Endothelial cell of umbilical vein (primary cell): Measurements from ENCODE around the gene F8. TPM values are rescaled to one million over a fixed set of nuclear protein-coding genes. Genes with fewer than 3 reads are reported as not detected.

Source experiments
- BruUV-seq: library from RNA; stranded (reverse); fragments of 400-500 nt; replicated peaks from 2 replicates; lab custom pipeline; 2021; lab: Mats Ljungman, UMichigan
- CTCF ChIA-PET: fragments of 300-600, 350-600 bp; sonication (Branson Sonifier 250); formaldehyde crosslinking; loops from one replicate; lab custom pipeline; 2021; ENCODE audit warnings: antibody characterized with exemption, inconsistent platforms; lab: Charles Lee
- POLR2A ChIA-PET: fragments of 300-600, 350-600 bp; sonication (Branson Sonifier 250); formaldehyde crosslinking; loops from one replicate; lab custom pipeline; 2021; ENCODE audit warnings: antibody characterized with exemption, inconsistent platforms; lab: Charles Lee
- DNase-seq: peaks from one replicate; pipeline ENCODE4 v3.0.0-alpha.2; 2011; ENCODE audit warnings: low read depth, low spot score
- FAIRE-seq: peaks from 2 replicates; lab custom pipeline; 2011; peaks lifted over from hg19 to GRCh38; lab: Jason Lieb, UNC
- H2AFZ ChIP-seq: 2 replicates; pipeline ENCODE4 v1.6.0; 2012; ENCODE audit warnings: low read depth, low read length, control low read depth, inconsistent platforms
- H3K27ac ChIP-seq: 2 replicates; pipeline ENCODE4 v1.5.1; 2011; ENCODE audit warnings: low read depth, mild to moderate bottlenecking, control low read depth, low read length, moderate library complexity; ENCODE audit not compliant: insufficient read depth
- H3K27me3 ChIP-seq, 2 experiments: 2 replicates each; pipeline versions ENCODE4 v1.6.0 to v1.6.1; 2011; ENCODE audit warnings: low read length in 2 of 2, mixed read lengths in 1 of 2; ENCODE audit not compliant: control insufficient read depth in 2 of 2, insufficient read depth in 2 of 2
- H3K36me3 ChIP-seq, 2 experiments: 2 replicates in 1 of 2; 3 replicates in 1 of 2; pipeline ENCODE4 v1.5.1; 2011; ENCODE audit warnings: low read length in 2 of 2, mild to moderate bottlenecking in 1 of 2, moderate library complexity in 1 of 2; ENCODE audit not compliant: control insufficient read depth in 2 of 2, insufficient read depth in 2 of 2; ENCODE audit errors: extremely low read depth in 1 of 2
- H3K4me1 ChIP-seq: 3 replicates; pipeline ENCODE4 v1.5.1; 2011; ENCODE audit warnings: mild to moderate bottlenecking, low read length; ENCODE audit not compliant: control insufficient read depth, insufficient read depth; ENCODE audit errors: extremely low read depth
- H3K4me2 ChIP-seq: 2 replicates; pipeline ENCODE4 v1.6.1; 2011; ENCODE audit warnings: low read length, control low read depth, mixed read lengths; ENCODE audit not compliant: insufficient read depth
- H3K4me3 ChIP-seq, 3 experiments: fragments of 200-600 bp in 1 of 3; sonication (generic), shearing (Covaris generic) in 1 of 3; replicated peaks in 1 of 3; 2 replicates each; pipeline ENCODE4 v1.5.1; 2011 to 2016; ENCODE audit warnings: control low read depth in 3 of 3, low read length in 3 of 3, mild to moderate bottlenecking in 2 of 3, inconsistent platforms in 1 of 3, low read depth in 1 of 3, moderate library complexity in 1 of 3; ENCODE audit not compliant: insufficient read depth in 1 of 3
- H3K79me2 ChIP-seq: 2 replicates; pipeline ENCODE4 v1.6.0; 2012; ENCODE audit warnings: low read length, inconsistent platforms; ENCODE audit not compliant: control insufficient read depth, insufficient read depth
- H3K9ac ChIP-seq: replicated peaks from 2 replicates; pipeline ENCODE3; 2011; ENCODE audit warnings: low read length, control low read depth; ENCODE audit not compliant: insufficient read depth; ENCODE audit errors: extremely low read depth
- H3K9me1 ChIP-seq: replicated peaks from 3 replicates; pipeline ENCODE4 v1.6.0; 2011; ENCODE audit warnings: mild to moderate bottlenecking, low read length; ENCODE audit not compliant: control insufficient read depth, insufficient read depth; ENCODE audit errors: extremely low read depth
- H3K9me3 ChIP-seq: replicated peaks from 2 replicates; pipeline ENCODE4 v1.5.1; 2012; ENCODE audit warnings: low read length, inconsistent platforms; ENCODE audit not compliant: control insufficient read depth, insufficient read depth
- H4K20me1 ChIP-seq: replicated peaks from 2 replicates; pipeline ENCODE3; 2011; ENCODE audit warnings: mild to moderate bottlenecking, low read length; ENCODE audit not compliant: control insufficient read depth, insufficient read depth; ENCODE audit errors: extremely low read depth
- EZH2 ChIP-seq: IDR thresholded peaks from 2 replicates; pipeline ENCODE4 v1.6.1; 2012; ENCODE audit warnings: borderline replicate concordance, low read depth, mild to moderate bottlenecking, moderate library complexity, low read length, inconsistent platforms; ENCODE audit not compliant: severe bottlenecking
- FOS ChIP-seq: IDR thresholded peaks from 2 replicates; pipeline ENCODE4 v1.6.1; 2011; ENCODE audit warnings: mild to moderate bottlenecking, low read length, moderate library complexity, borderline replicate concordance; ENCODE audit not compliant: insufficient read depth
- GATA2 ChIP-seq: IDR thresholded peaks from 2 replicates; pipeline ENCODE4 v1.7.0; 2011; ENCODE audit warnings: low read depth, mild to moderate bottlenecking, moderate library complexity, mixed read lengths, low read length; ENCODE audit not compliant: insufficient read length, insufficient read depth
- JUN ChIP-seq: IDR thresholded peaks from 2 replicates; pipeline ENCODE4 v1.6.1; 2011; ENCODE audit warnings: borderline replicate concordance, low read depth; ENCODE audit not compliant: insufficient read length, insufficient read depth
- POLR2A ChIP-seq: IDR thresholded peaks from 2 replicates; pipeline ENCODE4 v1.6.1; 2012; ENCODE audit warnings: low read depth, mild to moderate bottlenecking, control low read depth, low read length
- POLR2AphosphoS5 ChIP-seq: IDR thresholded peaks from 2 replicates; pipeline ENCODE4 v1.6.1; 2012; ENCODE audit warnings: low read depth, mild to moderate bottlenecking, control low read depth, low read length, moderate library complexity; ENCODE audit not compliant: insufficient read depth
- dilution Hi-C: fragments of 300-500 bp; cut with MboI; formaldehyde crosslinking; loops from one replicate; pipeline ENCODE4 v1.15.0; 2019; ENCODE audit warnings: low sequenced_read_pairs; ENCODE audit not compliant: extremely low pct_ligation_motif_present
- intact Hi-C: fragments of 100-400 bp; cut with micrococcal nuclease; formaldehyde crosslinking; loops from one replicate; pipeline ENCODE4 v1.10.0; 2022
- polyA plus RNA-seq, 4 experiments: library from polyadenylated mRNA; depleted of rRNA in 3 of 4; stranded (reverse) in 3 of 4; unstranded in 1 of 4; fragments of >200 nt; gene quantifications; 2 replicates each; pipeline versions ENCODE4 v1.2.1 to v1.2.3, GENCODE V29; 2011 to 2012; ENCODE audit warnings: missing spikeins in 1 of 4
- total RNA-seq: library from RNA; stranded (reverse); gene quantifications from 2 replicates; pipeline ENCODE4 v1.2.3, GENCODE V29; 2021
- TF ChIP-seq, protein P1 (sequence below): IDR thresholded peaks from 2 replicates; pipeline ENCODE4 v1.6.1; 2011; ENCODE audit not compliant: insufficient read depth, insufficient read length
- TF ChIP-seq, protein P2 (sequence below), 2 donors: IDR thresholded peaks; 1 replicate in 1 of 2; 2 replicates in 1 of 2; pipeline ENCODE4 v1.5.1; 2011; ENCODE audit warnings: low read length in 2 of 2, mild to moderate bottlenecking in 2 of 2, moderate library complexity in 2 of 2, control low read depth in 1 of 2, inconsistent platforms in 1 of 2, low read depth in 1 of 2; ENCODE audit not compliant: insufficient read depth in 1 of 2; ENCODE audit errors: extremely low read depth in 1 of 2

Gene F8
- total and polyA plus RNA-seq, 2 donors (not counting 3 experiments of a cell fraction or from before 2014, with no cell fraction given), result 0.62 to 1.1 TPM

GRCh38 chrX:155028877-155029291 lies 6.4 kb upstream of the F8 start:
- Histone ChIP-seq H3K9me3 (no peaks in the 10 kb centered on the region), H3K27me3 (no peaks in the 10 kb centered on the region), H3K4me1 (no peaks in the 10 kb centered on the region), H3K9me1 (no peaks in the 10 kb centered on the region), H3K4me3 (no peak overlapping the region), H3K79me2 (peaks cover 10% of the 10 kb centered on the region), H3K27ac (no peak overlapping the region), H2AFZ (no peak overlapping the region), H4K20me1 (no peaks in the 10 kb centered on the region), H3K36me3 (no peaks in the 10 kb centered on the region), H3K9ac (no peak overlapping the region), H3K4me2 (no peak overlapping the region)
- CTCF ChIA-PET, result interaction anchor here (1.0 kb wide), 1 partner anchor 20 kb away, joined by 3 read pairs; no protein-coding TSS in a partner anchor
- POLR2A ChIA-PET, result no interaction called here
- intact Hi-C loops, result loop anchor here (5.0 kb wide), 1 partner anchor 188 kb away; the partner anchor contains the start of gene VBP1
- FAIRE-seq, result no peak
- dilution Hi-C loops, result no loop called here
- DNase-seq, result peak; percentile 5
- no TSS peak for BruUV-seq
- TF ChIP-seq JUN, result no peak
- TF ChIP-seq, protein P1, sequence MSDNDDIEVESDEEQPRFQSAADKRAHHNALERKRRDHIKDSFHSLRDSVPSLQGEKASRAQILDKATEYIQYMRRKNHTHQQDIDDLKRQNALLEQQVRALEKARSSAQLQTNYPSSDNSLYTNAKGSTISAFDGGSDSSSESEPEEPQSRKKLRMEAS, result no peak
- no peak for TF ChIP-seq FOS

DNA sequence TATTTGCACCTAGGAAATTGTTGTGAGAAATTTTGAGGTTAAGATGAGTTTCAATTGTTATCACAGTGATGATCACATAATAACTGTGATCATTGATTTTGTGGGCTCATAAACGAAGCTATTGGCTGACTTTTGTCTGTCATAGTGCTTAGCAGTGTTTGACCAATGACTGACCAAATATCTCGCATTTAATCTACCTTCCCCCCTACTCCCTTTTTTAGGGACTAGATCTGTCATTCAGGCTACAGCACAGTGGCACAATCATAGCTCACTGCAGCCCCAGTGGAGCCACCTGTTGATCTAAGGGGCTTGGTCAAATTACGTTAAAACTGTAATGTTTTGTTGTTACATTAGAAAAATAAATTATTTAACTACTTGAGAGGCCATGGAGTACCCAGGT lies 5.6 kb upstream of the F8 start:
- dilution Hi-C loops (no loop called here), intact Hi-C loops (loop anchor here (5.0 kb wide), 1 partner anchor 189 kb away; the partner anchor contains the start of gene VBP1)
- no peaks in the 10 kb centered on the region for H3K9me3 ChIP-seq
- no peak overlapping the region for H2AFZ ChIP-seq
- peak; percentile 1 for DNase-seq
- TF ChIP-seq JUN (no peak), POLR2A (no peak), POLR2AphosphoS5 (no peak), GATA2 (no peak), FOS (no peak), EZH2 (no peak)
- TF ChIP-seq, protein P1, result no peak
- TF ChIP-seq, protein P2, sequence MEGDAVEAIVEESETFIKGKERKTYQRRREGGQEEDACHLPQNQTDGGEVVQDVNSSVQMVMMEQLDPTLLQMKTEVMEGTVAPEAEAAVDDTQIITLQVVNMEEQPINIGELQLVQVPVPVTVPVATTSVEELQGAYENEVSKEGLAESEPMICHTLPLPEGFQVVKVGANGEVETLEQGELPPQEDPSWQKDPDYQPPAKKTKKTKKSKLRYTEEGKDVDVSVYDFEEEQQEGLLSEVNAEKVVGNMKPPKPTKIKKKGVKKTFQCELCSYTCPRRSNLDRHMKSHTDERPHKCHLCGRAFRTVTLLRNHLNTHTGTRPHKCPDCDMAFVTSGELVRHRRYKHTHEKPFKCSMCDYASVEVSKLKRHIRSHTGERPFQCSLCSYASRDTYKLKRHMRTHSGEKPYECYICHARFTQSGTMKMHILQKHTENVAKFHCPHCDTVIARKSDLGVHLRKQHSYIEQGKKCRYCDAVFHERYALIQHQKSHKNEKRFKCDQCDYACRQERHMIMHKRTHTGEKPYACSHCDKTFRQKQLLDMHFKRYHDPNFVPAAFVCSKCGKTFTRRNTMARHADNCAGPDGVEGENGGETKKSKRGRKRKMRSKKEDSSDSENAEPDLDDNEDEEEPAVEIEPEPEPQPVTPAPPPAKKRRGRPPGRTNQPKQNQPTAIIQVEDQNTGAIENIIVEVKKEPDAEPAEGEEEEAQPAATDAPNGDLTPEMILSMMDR (IDR thresholded peaks at IDR 0.05; ENCODE audit: extremely low read depth in 1 of 2, insufficient read depth in 1 of 2, low read depth in 1 of 2, low read length in 2 of 2), result no peak
- POLR2A ChIA-PET, result no interaction called here
- BruUV-seq, result no TSS peak
- CTCF ChIA-PET, result interaction anchor here (1.0 kb wide), 1 partner anchor 21 kb away, joined by 3 read pairs; no protein-coding TSS in a partner anchor
- peak overlapping the region; percentile 91 for H3K4me2 ChIP-seq
- no peak for FAIRE-seq
- peak overlapping the region in 1 of 3 experiments; percentile 96 for H3K4me3 ChIP-seq
- no peak overlapping the region for H3K27ac ChIP-seq
- no peaks in the 10 kb centered on the region for H3K4me1 ChIP-seq
- no peaks in the 10 kb centered on the region for H3K27me3 ChIP-seq
- peaks cover 10% of the 10 kb centered on the region for H3K79me2 ChIP-seq
- peak overlapping the region; percentile 95 for H3K9ac ChIP-seq
- no peaks in the 10 kb centered on the region for H3K36me3 ChIP-seq
- H3K9me1 ChIP-seq, result no peaks in the 10 kb centered on the region
- H4K20me1 ChIP-seq, result no peaks in the 10 kb centered on the region
